ENCODE measurements around the gene NFE2L3. TPM values are rescaled to one million over a fixed set of nuclear protein-coding genes. Genes with fewer than 3 reads are reported as not detected.

NFE2L3 gene
- total and polyA plus RNA-seq, 9 of the 15 experiments (the other 6 are each of a cell fraction or from before 2014, with no cell fraction given): 2.9 to 16.9 (median 12.4) TPM

DNA sequence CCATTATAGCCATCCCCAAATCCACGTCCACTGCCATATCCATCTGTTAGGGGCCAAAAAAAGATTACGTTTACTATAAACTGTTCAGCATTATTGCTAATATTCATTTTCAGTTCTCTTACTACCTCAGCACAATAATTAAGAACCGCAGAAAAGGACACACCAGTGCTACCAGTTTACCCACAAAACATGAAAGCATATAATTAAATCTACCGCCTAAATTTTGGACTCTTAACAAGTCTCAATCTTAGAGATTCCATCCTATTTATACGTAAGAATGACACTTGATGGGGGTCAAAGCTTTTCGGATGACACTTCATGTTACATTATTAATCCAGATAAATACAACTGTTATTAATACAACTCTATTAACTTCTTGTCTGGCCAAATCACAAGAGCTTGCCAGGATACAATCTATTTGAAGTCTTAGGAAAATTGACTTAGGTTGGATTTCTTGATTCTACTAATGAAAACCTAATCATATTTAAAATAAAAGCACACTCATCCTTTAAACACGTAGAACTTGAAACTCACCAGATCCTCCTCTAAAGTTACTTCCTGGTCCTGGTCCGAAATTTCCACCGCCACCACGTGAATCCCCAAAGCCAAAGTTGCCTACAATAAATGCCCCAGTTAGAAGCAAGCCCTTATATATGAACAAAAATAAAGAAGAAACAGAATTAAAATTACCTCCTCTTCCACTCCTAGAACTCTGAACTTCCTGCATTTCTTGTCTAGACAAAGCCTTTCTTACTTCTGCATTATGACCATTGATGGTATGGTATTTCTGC lies 44.1 kb downstream of the NFE2L3 start:
- Histone ChIP-seq H3K9ac (ENCODE audit: insufficient read depth in 1 of 2, low read depth in 2 of 2, low read length in 2 of 2) (peak overlapping the region in 1 of 2 experiments; percentile 99; a peak in 2 of 4 replicates), H3K36me3 (ENCODE audit: control insufficient read depth, insufficient read depth, low read length) (peaks cover 85% of the 10 kb centered on the region), H3K4me2 (ENCODE audit: insufficient read depth, low read length) (peak overlapping the region; percentile 89), H3K27me3 (ENCODE audit: control insufficient read depth in 2 of 2, insufficient read depth in 2 of 2, low read length in 2 of 2) (no peaks in the 10 kb centered on the region), H2AFZ (ENCODE audit: low read depth, low read length) (no peak overlapping the region), H3K79me2 (ENCODE audit: control insufficient read depth, insufficient read depth, low read length) (peaks cover 91% of the 10 kb centered on the region), H3K9me3 (replicated peaks; ENCODE audit: control insufficient read depth, insufficient read depth, low read depth, low read length) (no peaks in the 10 kb centered on the region), H4K20me1 (replicated peaks; ENCODE audit: control insufficient read depth, insufficient read depth, low read length) (peaks cover 70% of the 10 kb centered on the region), H3K9me1 (ENCODE audit: control insufficient read depth, insufficient read depth, low read length) (no peaks in the 10 kb centered on the region), H3K27ac (ENCODE audit: extremely low read depth, low read depth, low read length) (no peak overlapping the region), H3K4me1 (replicated peaks in 1 of 2; ENCODE audit: control insufficient read depth in 2 of 2, insufficient read depth in 2 of 2, low read length in 2 of 2) (peaks cover 3 to 30% of the 10 kb centered on the region in 2 experiments; a peak in 3 of 5 replicates), H3K4me3 (peak overlapping the region; percentile 76; the same call in 1 of the 2 replicates)
- in situ Hi-C loops (cut with MboI) (loop anchor here (5.0 kb wide), 1 partner anchor 91 kb away; no protein-coding TSS in a partner anchor), intact Hi-C loops (cut with micrococcal nuclease) (no loop called here)
- 69% methylated on average over 10 of the region's 10 CpGs for WGBS (ENCODE audit: insufficient coverage, low coverage, missing lambda C conversion rate)
- ChIA-PET POLR2A (interaction anchor here (1.1 to 4.7 kb wide), 9 partner anchors 8 to 303 kb away, joined by 3 to 80 read pairs (median 4); partner anchors contain the start of genes NFE2L3 and SNX10), CTCF (ENCODE audit: low intra/inter-chr PET ratio) (no interaction called here)
- ATAC-seq: no peak
- FAIRE-seq: no peak
- no peak for DNase-seq (ENCODE audit: extremely low read depth in 1 of 4, low spot score in 3 of 4)
- no TSS peak for BruUV-seq (replicated peaks)
- no peak for TF ChIP-seq NFE2 (IDR thresholded peaks at IDR 0.05; ENCODE audit: low read depth)
- 0 out of 2 replicates have a peak, but pooled peaks have one; percentile 24 for TF ChIP-seq POLR2AphosphoS5 (IDR thresholded peaks at IDR 0.05; ENCODE audit: control insufficient read depth, insufficient read depth, low read depth, low read length)
- TF ChIP-seq ZNF431 (CRISPR knock-in tag; IDR thresholded peaks at IDR 0.05): peak; percentile 57; the same call in 1 of the 2 replicates
- TF ChIP-seq NFXL1 (CRISPR knock-in tag; IDR thresholded peaks at IDR 0.05): peak; percentile 79; the same call in 1 of the 2 replicates
- no peak for TF ChIP-seq POLR3G (IDR thresholded peaks at IDR 0.05; ENCODE audit: extremely low read depth, insufficient read length, insufficient replicate concordance)
- no peak for TF ChIP-seq ZNF449 (CRISPR knock-in tag; IDR thresholded peaks at IDR 0.05)
- TF ChIP-seq HNRNPL (IDR thresholded peaks at IDR 0.05; ENCODE audit: low read depth, low read length): peak; percentile 37
- no peak for TF ChIP-seq CEBPG (CRISPR knock-in tag; IDR thresholded peaks at IDR 0.05)
- TF ChIP-seq CEBPG (tag; conservative IDR thresholded peaks at IDR 0.05 in 1 of 2, IDR thresholded peaks at IDR 0.05 in 1 of 2): no peak
- TF ChIP-seq ASH1L (IDR thresholded peaks at IDR 0.05; ENCODE audit: borderline replicate concordance, low read depth, partially characterized antibody): no peak
- TF ChIP-seq, protein P1, sequence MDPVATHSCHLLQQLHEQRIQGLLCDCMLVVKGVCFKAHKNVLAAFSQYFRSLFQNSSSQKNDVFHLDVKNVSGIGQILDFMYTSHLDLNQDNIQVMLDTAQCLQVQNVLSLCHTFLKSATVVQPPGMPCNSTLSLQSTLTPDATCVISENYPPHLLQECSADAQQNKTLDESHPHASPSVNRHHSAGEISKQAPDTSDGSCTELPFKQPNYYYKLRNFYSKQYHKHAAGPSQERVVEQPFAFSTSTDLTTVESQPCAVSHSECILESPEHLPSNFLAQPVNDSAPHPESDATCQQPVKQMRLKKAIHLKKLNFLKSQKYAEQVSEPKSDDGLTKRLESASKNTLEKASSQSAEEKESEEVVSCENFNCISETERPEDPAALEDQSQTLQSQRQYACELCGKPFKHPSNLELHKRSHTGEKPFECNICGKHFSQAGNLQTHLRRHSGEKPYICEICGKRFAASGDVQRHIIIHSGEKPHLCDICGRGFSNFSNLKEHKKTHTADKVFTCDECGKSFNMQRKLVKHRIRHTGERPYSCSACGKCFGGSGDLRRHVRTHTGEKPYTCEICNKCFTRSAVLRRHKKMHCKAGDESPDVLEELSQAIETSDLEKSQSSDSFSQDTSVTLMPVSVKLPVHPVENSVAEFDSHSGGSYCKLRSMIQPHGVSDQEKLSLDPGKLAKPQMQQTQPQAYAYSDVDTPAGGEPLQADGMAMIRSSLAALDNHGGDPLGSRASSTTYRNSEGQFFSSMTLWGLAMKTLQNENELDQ (CRISPR knock-in tag; IDR thresholded peaks at IDR 0.05; ENCODE audit: borderline replicate concordance): no peak
- no peak for TF ChIP-seq ZNF354B (CRISPR knock-in tag; IDR thresholded peaks at IDR 0.05)
- no peak for TF ChIP-seq ZNF146 (CRISPR knock-in tag; IDR thresholded peaks at IDR 0.05; ENCODE audit: unreplicated experiment)
- no peak for TF ChIP-seq ZNF165 (CRISPR knock-in tag; IDR thresholded peaks at IDR 0.05; ENCODE audit: borderline replicate concordance)
- no peak for TF ChIP-seq ZBTB34 (CRISPR knock-in tag; IDR thresholded peaks at IDR 0.05)
- peak; percentile 51; the same call in 1 of the 2 replicates for TF ChIP-seq RBFOX2 (IDR thresholded peaks at IDR 0.05; ENCODE audit: low read depth, low read length)
